Peyer's patch (tissue), 4 donors: ENCODE measurements around the gene PFKL. TPM values are rescaled to one million over a fixed set of nuclear protein-coding genes. Genes with fewer than 3 reads are reported as not detected.

Experiments
- DNase-seq, 3 donors: peaks; one replicate each; pipeline ENCODE4 v3.0.0-alpha.2; 2017 to 2019
- H3K27ac ChIP-seq, 4 donors: fragments of 200-600 bp; sonication (generic); one replicate each; pipeline ENCODE4 v1.5.1; 2016 to 2019
- H3K27me3 ChIP-seq, 2 donors: fragments of 200-600 bp; sonication (generic); one replicate each; pipeline ENCODE4 v1.5.1; 2019
- H3K36me3 ChIP-seq, 3 donors: fragments of 200-600 bp; sonication (generic); one replicate each; pipeline ENCODE4 v1.5.1; 2016 to 2019
- H3K4me1 ChIP-seq, 4 donors: fragments of 200-600 bp; sonication (generic); one replicate each; pipeline ENCODE4 v1.5.1; 2016 to 2019
- H3K4me3 ChIP-seq, 4 donors: fragments of 200-600 bp; sonication (generic); 1 replicate in 3 of 4; 2 replicates in 1 of 4; pipeline ENCODE4 v1.5.1; 2016 to 2019; ENCODE audit warnings: mild to moderate bottlenecking in 1 of 4
- H3K9me3 ChIP-seq, 4 donors: fragments of 200-600 bp; sonication (generic); one replicate each; pipeline ENCODE4 v1.5.1; 2016 to 2019; ENCODE audit warnings: mild to moderate bottlenecking in 1 of 4
- CTCF ChIP-seq, 6 experiments: fragments of 450-650 bp in 4 of 6; fragments of 200-600 bp in 2 of 6; sonication (generic) in 1 of 6; IDR thresholded peaks; one replicate each; pipeline ENCODE4 v1.5.1; 2017 to 2019; ENCODE audit warnings: antibody characterized with exemption in 6 of 6, mild to moderate bottlenecking in 3 of 6, moderate library complexity in 1 of 6
- POLR2A ChIP-seq, 2 donors: fragments of 450-650 bp; IDR thresholded peaks; one replicate each; pipeline ENCODE4 v1.5.1; 2017; ENCODE audit warnings: antibody characterized with exemption in 2 of 2, mild to moderate bottlenecking in 2 of 2, moderate library complexity in 2 of 2
- total RNA-seq, 4 donors: library from RNA; depleted of rRNA; stranded (reverse); fragments of >200 nt; gene quantifications; one replicate each; pipeline ENCODE4 v1.1.0, GENCODE V29; 2016

Gene PFKL
- total RNA-seq, 4 donors from 2014 or later: 192 to 404 (median 274) TPM

- TF ChIP-seq CTCF (IDR thresholded peaks at IDR 0.05) (no peak), POLR2A (IDR thresholded peaks at IDR 0.05) (no peak)
- Histone ChIP-seq H3K27ac (no peak overlapping the region), H3K9me3 (no peaks in the 10 kb centered on the region), H3K36me3 (no peaks in the 10 kb centered on the region), H3K4me1 (peaks cover 5 to 19% (median 10%) of the 10 kb centered on the region in 4 donors), H3K4me3 (no peak overlapping the region), H3K27me3 (no peaks in the 10 kb centered on the region)
- no peak for DNase-seq
Measured at GRCh38 chr21:44295646-44296045, 4.2 kb upstream of the PFKL start.

- no peaks in the 10 kb centered on the region for H3K9me3 ChIP-seq
- TF ChIP-seq POLR2A (IDR thresholded peaks at IDR 0.05) (no peak), CTCF (IDR thresholded peaks at IDR 0.05) (no peak)
- H3K27ac ChIP-seq: no peak overlapping the region
- H3K36me3 ChIP-seq: no peaks in the 10 kb centered on the region
- no peak overlapping the region for H3K4me3 ChIP-seq
- no peaks in the 10 kb centered on the region for H3K27me3 ChIP-seq
- H3K4me1 ChIP-seq: peaks cover 5 to 22% (median 15%) of the 10 kb centered on the region in 4 donors
- DNase-seq: no peak
Measured at GRCh38 chr21:44296103-44296519, 3.7 kb upstream of the PFKL start.

- no peaks in the 10 kb centered on the region for H3K27me3 ChIP-seq
- TF ChIP-seq CTCF (IDR thresholded peaks at IDR 0.05) (no peak), POLR2A (IDR thresholded peaks at IDR 0.05) (no peak)
- H3K9me3 ChIP-seq: no peaks in the 10 kb centered on the region
- peaks cover 11 to 30% (median 21%) of the 10 kb centered on the region in 4 donors for H3K4me1 ChIP-seq
- no peak for DNase-seq
- H3K27ac ChIP-seq: no peak overlapping the region
- no peak overlapping the region for H3K4me3 ChIP-seq
- no peaks in the 10 kb centered on the region for H3K36me3 ChIP-seq
Measured at GRCh38 chr21:44296916-44297315, 2.9 kb upstream of the PFKL start.

GRCh38 chr21:44297525-44298290 is 2.1 kb upstream of the PFKL start:
- peak; percentile 64 to 93 (median 83) for TF ChIP-seq CTCF (IDR thresholded peaks at IDR 0.05)
- TF ChIP-seq POLR2A (IDR thresholded peaks at IDR 0.05): no peak
- peak; percentile 81 to 93 (median 91) for DNase-seq
- H3K9me3 ChIP-seq: no peaks in the 10 kb centered on the region
- no peak overlapping the region for H3K4me3 ChIP-seq
- no peaks in the 10 kb centered on the region for H3K27me3 ChIP-seq
- no peaks in the 10 kb centered on the region for H3K36me3 ChIP-seq
- H3K27ac ChIP-seq: peak overlapping the region in 2 of 4 donors; percentile 3 to 39
- peaks cover 11 to 38% (median 24%) of the 10 kb centered on the region in 4 donors for H3K4me1 ChIP-seq

- no peak for TF ChIP-seq POLR2A (IDR thresholded peaks at IDR 0.05)
- TF ChIP-seq CTCF (IDR thresholded peaks at IDR 0.05): peak in 3 of 6 experiments; percentile 37 to 49 (median 39)
- Histone ChIP-seq H3K9me3 (no peaks in the 10 kb centered on the region), H3K27ac (peak overlapping the region in 1 of 4 donors; percentile 3), H3K27me3 (no peaks in the 10 kb centered on the region), H3K4me3 (no peak overlapping the region), H3K4me1 (peaks cover 13 to 44% (median 24%) of the 10 kb centered on the region in 4 donors), H3K36me3 (no peaks in the 10 kb centered on the region)
- DNase-seq: no peak
Measured at GRCh38 chr21:44298301-44298700, 1.6 kb upstream of the PFKL start.
